Stimulated activated naive B cell treated with anti-CD40 and anti-IgM and Interleukin-4, amounts not matched to agents 10 μg/mL and 1 μg/mL and 100 μg/mL, for 72 hours (primary cell): Measurements from ENCODE around the gene SALL3.

Source experiments
- ATAC-seq, 2 donors: fragments of 150-1000 bp; cut with Tn5 transposase; replicated peaks; 2 replicates each; pipeline ENCODE4 v1.10.0; 2021; ENCODE audit warnings: moderate library complexity in 1 of 2
- DNase-seq: peaks from one replicate; pipeline ENCODE4 v3.0.0; 2021
- H3K27ac Mint-ChIP-seq: one replicate; pipeline ENCODE4 v1.8.0; 2022; ENCODE audit warnings: mild to moderate bottlenecking, mixed read lengths
- H3K27me3 Mint-ChIP-seq, 2 donors: one replicate each; pipeline ENCODE4 v1.8.0; 2022; ENCODE audit warnings: mixed read lengths in 2 of 2
- H3K36me3 Mint-ChIP-seq, 2 donors: one replicate each; pipeline ENCODE4 v1.8.0; 2022; ENCODE audit warnings: mixed read lengths in 2 of 2, mild to moderate bottlenecking in 1 of 2
- H3K4me1 Mint-ChIP-seq, 2 donors: one replicate each; pipeline ENCODE4 v1.8.0; 2022; ENCODE audit warnings: mixed read lengths in 2 of 2, mild to moderate bottlenecking in 1 of 2
- H3K4me3 Mint-ChIP-seq, 2 donors: one replicate each; pipeline ENCODE4 v1.8.0; 2022; ENCODE audit warnings: mild to moderate bottlenecking in 2 of 2, mixed read lengths in 2 of 2, moderate library complexity in 1 of 2
- H3K9me3 Mint-ChIP-seq, 2 donors: one replicate each; pipeline ENCODE4 v1.8.0; 2022; ENCODE audit warnings: mixed read lengths in 2 of 2, mild to moderate bottlenecking in 1 of 2

SALL3 gene

GRCh38 chr18:78994977-78995582, 15.5 kb downstream of the SALL3 start:
- H3K9me3 Mint-ChIP-seq: no peaks in the 10 kb centered on the region
- no peak for DNase-seq
- H3K27ac Mint-ChIP-seq: no peak overlapping the region
- H3K4me1 Mint-ChIP-seq: no peaks in the 10 kb centered on the region
- ATAC-seq: no peak
- H3K36me3 Mint-ChIP-seq: peaks cover 0 to 2% of the 10 kb centered on the region in 2 donors
- H3K4me3 Mint-ChIP-seq: no peak overlapping the region
- H3K27me3 Mint-ChIP-seq: peaks cover 15 to 21% of the 10 kb centered on the region in 2 donors

- H3K27ac Mint-ChIP-seq: no peak overlapping the region
- H3K9me3 Mint-ChIP-seq: no peaks in the 10 kb centered on the region
- H3K4me1 Mint-ChIP-seq: no peaks in the 10 kb centered on the region
- no peak for DNase-seq
- H3K27me3 Mint-ChIP-seq: peaks cover 15 to 23% of the 10 kb centered on the region in 2 donors
- no peak for ATAC-seq
- no peak overlapping the region for H3K4me3 Mint-ChIP-seq
- H3K36me3 Mint-ChIP-seq: peaks cover 0 to 2% of the 10 kb centered on the region in 2 donors
Measured at GRCh38 chr18:78995740-78996395, 16.2 kb downstream of the SALL3 start.

- H3K27me3 Mint-ChIP-seq: peaks cover 9 to 20% of the 10 kb centered on the region in 2 donors
- H3K36me3 Mint-ChIP-seq: no peaks in the 10 kb centered on the region
- no peaks in the 10 kb centered on the region for H3K4me1 Mint-ChIP-seq
- no peaks in the 10 kb centered on the region for H3K9me3 Mint-ChIP-seq
- H3K4me3 Mint-ChIP-seq: no peak overlapping the region
- no peak for ATAC-seq
- H3K27ac Mint-ChIP-seq: no peak overlapping the region
- DNase-seq: no peak
Measured at GRCh38 chr18:78996741-78997490, 17.3 kb downstream of the SALL3 start.

GRCh38 chr18:78998371-78999071, 18.9 kb downstream of the SALL3 start:
- DNase-seq (no peak), ATAC-seq (no peak)
- Mint-ChIP-seq H3K4me1 (no peaks in the 10 kb centered on the region), H3K27me3 (peaks cover 9 to 20% of the 10 kb centered on the region in 2 donors), H3K4me3 (no peak overlapping the region), H3K27ac (no peak overlapping the region), H3K9me3 (no peaks in the 10 kb centered on the region), H3K36me3 (no peaks in the 10 kb centered on the region)

- no peak overlapping the region for H3K4me3 Mint-ChIP-seq
- DNase-seq (no peak), ATAC-seq (no peak)
- no peaks in the 10 kb centered on the region for H3K36me3 Mint-ChIP-seq
- H3K27ac Mint-ChIP-seq: no peak overlapping the region
- no peaks in the 10 kb centered on the region for H3K9me3 Mint-ChIP-seq
- H3K4me1 Mint-ChIP-seq: no peaks in the 10 kb centered on the region
- peaks cover 9 to 20% of the 10 kb centered on the region in 2 donors for H3K27me3 Mint-ChIP-seq
Measured at GRCh38 chr18:78999939-79000338, 20.3 kb downstream of the SALL3 start.

GRCh38 chr18:79000997-79001396, 21.4 kb downstream of the SALL3 start:
- Mint-ChIP-seq H3K4me1 (no peaks in the 10 kb centered on the region), H3K27me3 (peaks cover 9 to 20% of the 10 kb centered on the region in 2 donors), H3K4me3 (no peak overlapping the region), H3K27ac (no peak overlapping the region), H3K36me3 (no peaks in the 10 kb centered on the region), H3K9me3 (no peaks in the 10 kb centered on the region)
- ATAC-seq: no peak
- no peak for DNase-seq

- peaks cover 0 to 1% of the 10 kb centered on the region in 2 donors for H3K9me3 Mint-ChIP-seq
- peaks cover 0 to 4% of the 10 kb centered on the region in 2 donors for H3K27me3 Mint-ChIP-seq
- no peak overlapping the region for H3K4me3 Mint-ChIP-seq
- H3K36me3 Mint-ChIP-seq: no peaks in the 10 kb centered on the region
- DNase-seq (no peak), ATAC-seq (no peak)
- H3K4me1 Mint-ChIP-seq: no peaks in the 10 kb centered on the region
- H3K27ac Mint-ChIP-seq: no peak overlapping the region
Measured at GRCh38 chr18:79005653-79006052, 26.0 kb downstream of the SALL3 start.

GRCh38 chr18:79006106-79006795, 26.6 kb downstream of the SALL3 start:
- peaks cover 0 to 1% of the 10 kb centered on the region in 2 donors for H3K9me3 Mint-ChIP-seq
- no peaks in the 10 kb centered on the region for H3K36me3 Mint-ChIP-seq
- H3K4me1 Mint-ChIP-seq: no peaks in the 10 kb centered on the region
- H3K27ac Mint-ChIP-seq: no peak overlapping the region
- ATAC-seq (no peak), DNase-seq (no peak)
- H3K27me3 Mint-ChIP-seq: no peaks in the 10 kb centered on the region
- no peak overlapping the region for H3K4me3 Mint-ChIP-seq

- no peaks in the 10 kb centered on the region for H3K36me3 Mint-ChIP-seq
- no peaks in the 10 kb centered on the region for H3K27me3 Mint-ChIP-seq
- H3K27ac Mint-ChIP-seq: no peak overlapping the region
- DNase-seq (no peak), ATAC-seq (no peak)
- H3K9me3 Mint-ChIP-seq: peaks cover 0 to 1% of the 10 kb centered on the region in 2 donors
- no peak overlapping the region for H3K4me3 Mint-ChIP-seq
- no peaks in the 10 kb centered on the region for H3K4me1 Mint-ChIP-seq
Measured at GRCh38 chr18:79007440-79007839, 27.8 kb downstream of the SALL3 start.

GRCh38 chr18:79008356-79008940, 28.8 kb downstream of the SALL3 start:
- Mint-ChIP-seq H3K27ac (no peak overlapping the region), H3K4me3 (no peak overlapping the region), H3K36me3 (no peaks in the 10 kb centered on the region), H3K27me3 (no peaks in the 10 kb centered on the region), H3K4me1 (no peaks in the 10 kb centered on the region), H3K9me3 (peaks cover 0 to 1% of the 10 kb centered on the region in 2 donors)
- ATAC-seq (no peak), DNase-seq (no peak)

- peaks cover 0 to 3% of the 10 kb centered on the region in 2 donors for H3K27me3 Mint-ChIP-seq
- no peaks in the 10 kb centered on the region for H3K36me3 Mint-ChIP-seq
- H3K9me3 Mint-ChIP-seq: peaks cover 0 to 1% of the 10 kb centered on the region in 2 donors
- H3K4me1 Mint-ChIP-seq: no peaks in the 10 kb centered on the region
- DNase-seq (no peak), ATAC-seq (no peak)
- H3K4me3 Mint-ChIP-seq: no peak overlapping the region
- H3K27ac Mint-ChIP-seq: no peak overlapping the region
Measured at GRCh38 chr18:79010802-79011201, 31.2 kb downstream of the SALL3 start.

- no peak for ATAC-seq
Measured at GRCh38 chr18:79011300-79011870, 31.8 kb downstream of the SALL3 start.

GRCh38 chr18:79013869-79014268, 34.3 kb downstream of the SALL3 start:
- Mint-ChIP-seq H3K36me3 (no peaks in the 10 kb centered on the region), H3K9me3 (peaks cover 0 to 3% of the 10 kb centered on the region in 2 donors)
- ATAC-seq: no peak

More at GRCh38 chr18:79011300-79011870, 31.8 kb downstream of the SALL3 start:
- no peaks in the 10 kb centered on the region for H3K36me3 Mint-ChIP-seq
- no peak for DNase-seq
- H3K4me3 Mint-ChIP-seq: no peak overlapping the region
- H3K27ac Mint-ChIP-seq: no peak overlapping the region
- peaks cover 0 to 1% of the 10 kb centered on the region in 2 donors for H3K9me3 Mint-ChIP-seq
- H3K27me3 Mint-ChIP-seq: peaks cover 0 to 3% of the 10 kb centered on the region in 2 donors
- no peaks in the 10 kb centered on the region for H3K4me1 Mint-ChIP-seq

More at GRCh38 chr18:79013869-79014268, 34.3 kb downstream of the SALL3 start:
- Mint-ChIP-seq H3K4me1 (no peaks in the 10 kb centered on the region), H3K27me3 (peaks cover 9 to 17% of the 10 kb centered on the region in 2 donors), H3K27ac (no peak overlapping the region), H3K4me3 (no peak overlapping the region)
- no peak for DNase-seq
